ENCODE results near the gene EXOSC10. TPM values are rescaled to one million over a fixed set of nuclear protein-coding genes. Genes with fewer than 3 reads are reported as not detected.

EXOSC10 gene
- 10 to 100 TPM; 74.3 to 89.6 TPM for total RNA-seq

- Mint-ChIP-seq H3K36me3 (ENCODE audit: low read depth) (peaks cover 17% of the 10 kb centered on the region), H3K4me1 (peaks cover 11% of the 10 kb centered on the region), H3K27me3 (no peaks in the 10 kb centered on the region), H3K9me3 (ENCODE audit: low read depth) (no peaks in the 10 kb centered on the region), H3K27ac (peak within 1 kb of the TSS; percentile 92), H3K4me3 (peak within 1 kb of the TSS; percentile 95)
- peak; percentile 98 for ATAC-seq
- intact Hi-C loops (cut with DNase I, micrococcal nuclease): loop anchor here (1.0 to 10.0 kb wide), 10 partner anchors 39 to 835 kb away; partner anchors contain the start of genes SRM (in 2 of the 2), CLCN6 (in 1 of the 2), DFFA (in 1 of the 2) and FBXO2 (in 1 of the 2)
- ChIA-PET POLR2A (interaction anchor here (0.6 to 1.2 kb wide), 9 partner anchors 9 to 809 kb away, joined by 3 to 10 read pairs (median 3); no protein-coding TSS in a partner anchor), CTCF (interaction anchor here (0.6 to 2.6 kb wide), 10 partner anchors 9 to 542 kb away, joined by 3 to 25 read pairs (median 3); no protein-coding TSS in a partner anchor)
- peak; percentile 97 for DNase-seq
Observed at GRCh38 chr1:11099310-11100148, at the start of gene EXOSC10. TSS of gene EXOSC10 (minus strand) at chr1:11099869. CDS start at chr1:11099831, 38 bp downstream.

- CTCF ChIA-PET: interaction anchor here (0.7 to 2.4 kb wide), 3 partner anchors 45 to 579 kb away, joined by 3 to 8 read pairs (median 4); no protein-coding TSS in a partner anchor
Observed at GRCh38 chr1:11147197-11147770, 47.6 kb upstream of the EXOSC10 start.

GRCh38 chr1:11145741-11146140, 46.1 kb upstream of the EXOSC10 start:
- peaks cover 15% of the 10 kb centered on the region for H3K4me1 Mint-ChIP-seq
- intact Hi-C loops (cut with DNase I, micrococcal nuclease): no loop called here
- no peak overlapping the region for H3K27ac Mint-ChIP-seq
- peaks cover 27% of the 10 kb centered on the region for H3K36me3 Mint-ChIP-seq (ENCODE audit: low read depth)
- CTCF ChIA-PET: interaction anchor here (0.6 to 1.5 kb wide), 4 partner anchors 13 to 370 kb away, joined by 3 read pairs; no protein-coding TSS in a partner anchor
- no peak for ATAC-seq
- H3K4me3 Mint-ChIP-seq: no peak overlapping the region
- no peak for DNase-seq
- no peaks in the 10 kb centered on the region for H3K27me3 Mint-ChIP-seq
- no peaks in the 10 kb centered on the region for H3K9me3 Mint-ChIP-seq (ENCODE audit: low read depth)
- POLR2A ChIA-PET: interaction anchor here (0.6 kb wide), 2 partner anchors 66 to 93 kb away, joined by 5 to 11 read pairs; no protein-coding TSS in a partner anchor

More at GRCh38 chr1:11147197-11147770, 47.6 kb upstream of the EXOSC10 start:
- ATAC-seq (no peak), DNase-seq (no peak)
- Mint-ChIP-seq H3K4me1 (peaks cover 15% of the 10 kb centered on the region), H3K36me3 (ENCODE audit: low read depth) (peaks cover 24% of the 10 kb centered on the region), H3K9me3 (ENCODE audit: low read depth) (no peaks in the 10 kb centered on the region), H3K27ac (no peak overlapping the region), H3K4me3 (no peak overlapping the region), H3K27me3 (no peaks in the 10 kb centered on the region)
- intact Hi-C loops (cut with DNase I, micrococcal nuclease): no loop called here
- POLR2A ChIA-PET: no interaction called here

GRCh38 chr1:11144570-11145256, 45.0 kb upstream of the EXOSC10 start:
- ChIA-PET POLR2A (interaction anchor here (0.5 kb wide), 1 partner anchor 45 kb away, joined by 3 read pairs; the partner anchor contains the start of gene EXOSC10), CTCF (interaction anchor here (0.6 to 3.0 kb wide), 4 partner anchors 12 to 581 kb away, joined by 3 to 10 read pairs (median 3); no protein-coding TSS in a partner anchor)
- Mint-ChIP-seq H3K27me3 (no peaks in the 10 kb centered on the region), H3K9me3 (ENCODE audit: low read depth) (no peaks in the 10 kb centered on the region), H3K4me1 (peaks cover 15% of the 10 kb centered on the region), H3K27ac (peak overlapping the region; percentile 83), H3K4me3 (no peak overlapping the region), H3K36me3 (ENCODE audit: low read depth) (peaks cover 27% of the 10 kb centered on the region)
- intact Hi-C loops (cut with DNase I, micrococcal nuclease): no loop called here
- DNase-seq (no peak), ATAC-seq (no peak)

- intact Hi-C loops (cut with DNase I, micrococcal nuclease): no loop called here
- ATAC-seq: peak; percentile 74
- no peaks in the 10 kb centered on the region for H3K9me3 Mint-ChIP-seq (ENCODE audit: low read depth)
- peaks cover 28% of the 10 kb centered on the region for H3K36me3 Mint-ChIP-seq (ENCODE audit: low read depth)
- H3K4me3 Mint-ChIP-seq: no peak overlapping the region
- H3K4me1 Mint-ChIP-seq: peaks cover 15% of the 10 kb centered on the region
- H3K27ac Mint-ChIP-seq: peak overlapping the region; percentile 83
- no peaks in the 10 kb centered on the region for H3K27me3 Mint-ChIP-seq
- peak; percentile 26 for DNase-seq
- ChIA-PET POLR2A (interaction anchor here (0.5 kb wide), 1 partner anchor 44 kb away, joined by 3 read pairs; the partner anchor contains the start of gene EXOSC10), CTCF (interaction anchor here (3.0 kb wide), 1 partner anchor 106 kb away, joined by 10 read pairs; no protein-coding TSS in a partner anchor)
Observed at GRCh38 chr1:11143907-11144306, 44.2 kb upstream of the EXOSC10 start.

GRCh38 chr1:11143401-11143800, 43.7 kb upstream of the EXOSC10 start:
- CTCF ChIA-PET: interaction anchor here (3.0 kb wide), 1 partner anchor 105 kb away, joined by 10 read pairs; no protein-coding TSS in a partner anchor
- peaks cover 30% of the 10 kb centered on the region for H3K36me3 Mint-ChIP-seq (ENCODE audit: low read depth)
- intact Hi-C loops (cut with DNase I, micrococcal nuclease): no loop called here

GRCh38 chr1:11142618-11143391, 43.1 kb upstream of the EXOSC10 start:
- H3K4me1 Mint-ChIP-seq: peaks cover 15% of the 10 kb centered on the region
- ATAC-seq (no peak), DNase-seq (no peak)
- ChIA-PET POLR2A (no interaction called here), CTCF (interaction anchor here (0.7 to 3.0 kb wide), 3 partner anchors 10 to 104 kb away, joined by 3 to 10 read pairs (median 3); no protein-coding TSS in a partner anchor)
- no peak overlapping the region for H3K4me3 Mint-ChIP-seq
- intact Hi-C loops (cut with DNase I, micrococcal nuclease): no loop called here
- H3K36me3 Mint-ChIP-seq (ENCODE audit: low read depth): peaks cover 30% of the 10 kb centered on the region
- H3K9me3 Mint-ChIP-seq (ENCODE audit: low read depth): no peaks in the 10 kb centered on the region
- H3K27ac Mint-ChIP-seq: no peak overlapping the region
- no peaks in the 10 kb centered on the region for H3K27me3 Mint-ChIP-seq

More at GRCh38 chr1:11143401-11143800, 43.7 kb upstream of the EXOSC10 start:
- ATAC-seq (no peak), DNase-seq (no peak)
- no peak overlapping the region for H3K4me3 Mint-ChIP-seq
- no peaks in the 10 kb centered on the region for H3K27me3 Mint-ChIP-seq
- peaks cover 15% of the 10 kb centered on the region for H3K4me1 Mint-ChIP-seq
- H3K9me3 Mint-ChIP-seq (ENCODE audit: low read depth): no peaks in the 10 kb centered on the region
- POLR2A ChIA-PET: no interaction called here
- peak overlapping the region; percentile 83 for H3K27ac Mint-ChIP-seq

GRCh38 chr1:11138952-11139351, 39.3 kb upstream of the EXOSC10 start:
- no peak for ATAC-seq
- CTCF ChIA-PET: interaction anchor here (1.0 kb wide), 1 partner anchor 101 kb away, joined by 4 read pairs; no protein-coding TSS in a partner anchor
- intact Hi-C loops (cut with DNase I, micrococcal nuclease): no loop called here
- Mint-ChIP-seq H3K4me1 (peaks cover 6% of the 10 kb centered on the region), H3K27ac (peak overlapping the region; percentile 56), H3K27me3 (no peaks in the 10 kb centered on the region), H3K4me3 (no peak overlapping the region), H3K36me3 (ENCODE audit: low read depth) (peaks cover 18% of the 10 kb centered on the region), H3K9me3 (ENCODE audit: low read depth) (no peaks in the 10 kb centered on the region)
- no peak for DNase-seq
- POLR2A ChIA-PET: no interaction called here

GRCh38 chr1:11138029-11138428, 38.4 kb upstream of the EXOSC10 start:
- DNase-seq: no peak
- Mint-ChIP-seq H3K4me1 (no peaks in the 10 kb centered on the region), H3K36me3 (ENCODE audit: low read depth) (peaks cover 17% of the 10 kb centered on the region), H3K27ac (no peak overlapping the region), H3K27me3 (no peaks in the 10 kb centered on the region), H3K9me3 (ENCODE audit: low read depth) (no peaks in the 10 kb centered on the region), H3K4me3 (no peak overlapping the region)
- ChIA-PET CTCF (no interaction called here), POLR2A (no interaction called here)
- no peak for ATAC-seq
- intact Hi-C loops (cut with DNase I, micrococcal nuclease): no loop called here

- intact Hi-C loops (cut with DNase I, micrococcal nuclease): no loop called here
- no peaks in the 10 kb centered on the region for H3K4me1 Mint-ChIP-seq
- POLR2A ChIA-PET: no interaction called here
- ATAC-seq (no peak), DNase-seq (no peak)
- no peaks in the 10 kb centered on the region for H3K27me3 Mint-ChIP-seq
- no peak overlapping the region for H3K4me3 Mint-ChIP-seq
- H3K36me3 Mint-ChIP-seq (ENCODE audit: low read depth): peaks cover 28% of the 10 kb centered on the region
- CTCF ChIA-PET: no interaction called here
- H3K27ac Mint-ChIP-seq: no peak overlapping the region
- H3K9me3 Mint-ChIP-seq (ENCODE audit: low read depth): no peaks in the 10 kb centered on the region
Observed at GRCh38 chr1:11134898-11135266, 35.2 kb upstream of the EXOSC10 start.
